ENCODE measurements around the gene SRR.

DNA sequence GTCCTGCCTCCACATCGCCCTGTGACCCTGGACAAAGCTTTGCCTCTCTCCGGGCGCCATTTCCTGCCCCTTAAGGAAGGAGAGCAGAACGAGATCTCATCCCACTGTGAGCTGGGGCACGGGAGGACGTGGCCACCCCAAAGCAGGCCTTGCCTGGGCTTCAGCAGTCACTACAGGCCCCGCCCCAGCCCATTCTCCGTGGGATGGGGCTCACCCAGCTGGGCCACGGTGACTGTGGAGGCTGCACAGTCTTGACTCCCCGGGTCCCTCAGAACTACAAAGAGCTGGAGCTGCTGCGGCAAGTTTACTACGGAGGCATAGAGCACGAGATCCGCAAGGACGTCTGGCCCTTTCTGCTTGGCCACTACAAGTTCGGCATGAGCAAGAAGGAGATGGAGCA lies 68.9 kb downstream of the SRR start:
- TF ChIP-seq, protein P1, sequence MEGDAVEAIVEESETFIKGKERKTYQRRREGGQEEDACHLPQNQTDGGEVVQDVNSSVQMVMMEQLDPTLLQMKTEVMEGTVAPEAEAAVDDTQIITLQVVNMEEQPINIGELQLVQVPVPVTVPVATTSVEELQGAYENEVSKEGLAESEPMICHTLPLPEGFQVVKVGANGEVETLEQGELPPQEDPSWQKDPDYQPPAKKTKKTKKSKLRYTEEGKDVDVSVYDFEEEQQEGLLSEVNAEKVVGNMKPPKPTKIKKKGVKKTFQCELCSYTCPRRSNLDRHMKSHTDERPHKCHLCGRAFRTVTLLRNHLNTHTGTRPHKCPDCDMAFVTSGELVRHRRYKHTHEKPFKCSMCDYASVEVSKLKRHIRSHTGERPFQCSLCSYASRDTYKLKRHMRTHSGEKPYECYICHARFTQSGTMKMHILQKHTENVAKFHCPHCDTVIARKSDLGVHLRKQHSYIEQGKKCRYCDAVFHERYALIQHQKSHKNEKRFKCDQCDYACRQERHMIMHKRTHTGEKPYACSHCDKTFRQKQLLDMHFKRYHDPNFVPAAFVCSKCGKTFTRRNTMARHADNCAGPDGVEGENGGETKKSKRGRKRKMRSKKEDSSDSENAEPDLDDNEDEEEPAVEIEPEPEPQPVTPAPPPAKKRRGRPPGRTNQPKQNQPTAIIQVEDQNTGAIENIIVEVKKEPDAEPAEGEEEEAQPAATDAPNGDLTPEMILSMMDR (IDR thresholded peaks at IDR 0.05): no peak
- TF ChIP-seq POLR2A (IDR thresholded peaks at IDR 0.05) (no peak), POLR2AphosphoS5 (IDR thresholded peaks at IDR 0.05) (no peak)
